ENCODE measurements around the gene LPP. TPM values are rescaled to one million over a fixed set of nuclear protein-coding genes. Genes with fewer than 3 reads are reported as not detected.

The LPP gene
- total RNA-seq, 1 experiment from 2014 or later, result 20.4 TPM

DNA sequence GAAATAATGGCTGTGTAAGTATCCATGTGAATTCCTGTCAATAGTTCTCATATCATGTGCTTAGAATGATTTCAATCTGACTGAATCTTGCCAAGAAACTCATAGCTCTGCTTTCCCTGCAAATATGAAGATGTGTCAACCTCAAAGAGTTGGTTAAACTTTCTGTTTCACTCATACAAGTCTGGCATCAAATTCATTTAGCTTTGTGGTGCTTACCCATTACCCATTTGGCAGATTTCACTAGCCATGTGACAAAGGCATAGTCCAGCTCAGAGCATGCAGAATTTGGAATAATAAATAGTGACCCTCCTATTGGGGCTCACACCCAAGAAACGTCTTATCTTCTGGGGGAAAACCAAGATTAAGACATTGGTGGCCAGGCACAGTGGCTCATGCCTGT, 761.2 kb downstream of the LPP start:
- Histone ChIP-seq H3K79me2 (ENCODE audit: low read length) (no peaks in the 10 kb centered on the region), H3K27ac (ENCODE audit: low read length) (no peak overlapping the region), H2AFZ (ENCODE audit: low read length) (no peak overlapping the region), H3K4me3 (ENCODE audit: low read length) (no peak overlapping the region), H3K9me3 (ENCODE audit: low read length) (no peaks in the 10 kb centered on the region), H3K4me1 (ENCODE audit: insufficient read depth, low read length) (no peaks in the 10 kb centered on the region), H4K20me1 (ENCODE audit: low read length) (no peaks in the 10 kb centered on the region), H3F3A (ENCODE audit: low read length, unreplicated experiment) (no peaks in the 10 kb centered on the region), H3K9me2 (replicated peaks; ENCODE audit: low read length) (no peaks in the 10 kb centered on the region), H3K9ac (ENCODE audit: low read length) (no peak overlapping the region), H3K4me2 (ENCODE audit: low read length) (no peak overlapping the region), H3K27me3 (ENCODE audit: low read length) (no peaks in the 10 kb centered on the region), H3K36me3 (ENCODE audit: low read depth, low read length) (no peaks in the 10 kb centered on the region)
- ATAC-seq (no peak), DNase-seq (no peak)
- CTCF ChIA-PET, result no interaction called here
- BruUV-seq (replicated peaks), result no TSS peak
- intact Hi-C loops (cut with micrococcal nuclease), result no loop called here
- TF ChIP-seq, protein P1, sequence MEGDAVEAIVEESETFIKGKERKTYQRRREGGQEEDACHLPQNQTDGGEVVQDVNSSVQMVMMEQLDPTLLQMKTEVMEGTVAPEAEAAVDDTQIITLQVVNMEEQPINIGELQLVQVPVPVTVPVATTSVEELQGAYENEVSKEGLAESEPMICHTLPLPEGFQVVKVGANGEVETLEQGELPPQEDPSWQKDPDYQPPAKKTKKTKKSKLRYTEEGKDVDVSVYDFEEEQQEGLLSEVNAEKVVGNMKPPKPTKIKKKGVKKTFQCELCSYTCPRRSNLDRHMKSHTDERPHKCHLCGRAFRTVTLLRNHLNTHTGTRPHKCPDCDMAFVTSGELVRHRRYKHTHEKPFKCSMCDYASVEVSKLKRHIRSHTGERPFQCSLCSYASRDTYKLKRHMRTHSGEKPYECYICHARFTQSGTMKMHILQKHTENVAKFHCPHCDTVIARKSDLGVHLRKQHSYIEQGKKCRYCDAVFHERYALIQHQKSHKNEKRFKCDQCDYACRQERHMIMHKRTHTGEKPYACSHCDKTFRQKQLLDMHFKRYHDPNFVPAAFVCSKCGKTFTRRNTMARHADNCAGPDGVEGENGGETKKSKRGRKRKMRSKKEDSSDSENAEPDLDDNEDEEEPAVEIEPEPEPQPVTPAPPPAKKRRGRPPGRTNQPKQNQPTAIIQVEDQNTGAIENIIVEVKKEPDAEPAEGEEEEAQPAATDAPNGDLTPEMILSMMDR (conservative IDR thresholded peaks at IDR 0.05; ENCODE audit: low read depth, low read length), result no peak
- no peak for TF ChIP-seq EZH2 (IDR thresholded peaks at IDR 0.05; ENCODE audit: low read length, unreplicated experiment)
- TF ChIP-seq EZH2phosphoT487 (IDR thresholded peaks at IDR 0.05; ENCODE audit: borderline replicate concordance, low read length), result no peak
- POLR2A ChIA-PET (ENCODE audit: unreplicated experiment), result no interaction called here

DNA sequence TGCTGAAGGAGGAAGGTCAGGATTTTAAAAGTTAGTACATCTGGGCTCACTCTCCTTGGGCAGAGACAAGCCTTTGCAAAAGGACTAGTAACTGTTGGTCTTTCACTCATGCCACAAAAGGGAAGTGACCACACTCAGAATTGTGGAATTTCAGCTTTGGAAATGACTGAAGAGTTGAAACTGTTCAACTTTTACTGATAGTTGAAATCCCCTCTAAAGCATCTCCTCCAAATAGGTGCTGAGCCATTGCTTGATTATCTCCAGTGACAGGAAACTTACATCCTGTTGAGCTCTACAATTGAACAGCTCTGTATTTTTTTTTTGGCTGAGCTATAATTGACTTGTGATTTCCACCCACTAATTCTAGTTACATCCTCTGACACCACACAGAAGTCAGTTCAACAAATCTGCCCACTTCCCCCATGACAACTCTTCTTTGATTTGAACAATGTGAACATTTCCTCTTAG, 763.0 kb downstream of the LPP start:
- H3K9ac ChIP-seq (ENCODE audit: low read length), result no peak overlapping the region
- no peaks in the 10 kb centered on the region for H3F3A ChIP-seq (ENCODE audit: low read length, unreplicated experiment)
- no peaks in the 10 kb centered on the region for H3K9me2 ChIP-seq (replicated peaks; ENCODE audit: low read length)
- no peak for ATAC-seq
- no peak for DNase-seq
- H3K4me3 ChIP-seq (ENCODE audit: low read length), result no peak overlapping the region
- no peaks in the 10 kb centered on the region for H3K27me3 ChIP-seq (ENCODE audit: low read length)
- no TSS peak for BruUV-seq (replicated peaks)
- H3K79me2 ChIP-seq (ENCODE audit: low read length), result no peaks in the 10 kb centered on the region
- no peaks in the 10 kb centered on the region for H3K9me3 ChIP-seq (ENCODE audit: low read length)
- no peak overlapping the region for H3K4me2 ChIP-seq (ENCODE audit: low read length)
- ChIA-PET CTCF (no interaction called here), POLR2A (ENCODE audit: unreplicated experiment) (no interaction called here)
- TF ChIP-seq EZH2phosphoT487 (IDR thresholded peaks at IDR 0.05; ENCODE audit: borderline replicate concordance, low read length) (no peak), EZH2 (IDR thresholded peaks at IDR 0.05; ENCODE audit: low read length, unreplicated experiment) (no peak)
- TF ChIP-seq, protein P1 (conservative IDR thresholded peaks at IDR 0.05; ENCODE audit: low read depth, low read length), result no peak
- intact Hi-C loops (cut with micrococcal nuclease), result no loop called here
- no peaks in the 10 kb centered on the region for H4K20me1 ChIP-seq (ENCODE audit: low read length)
- H3K36me3 ChIP-seq (ENCODE audit: low read depth, low read length), result no peaks in the 10 kb centered on the region
- H3K27ac ChIP-seq (ENCODE audit: low read length), result no peak overlapping the region
- H3K4me1 ChIP-seq (ENCODE audit: insufficient read depth, low read length), result no peaks in the 10 kb centered on the region
- no peak overlapping the region for H2AFZ ChIP-seq (ENCODE audit: low read length)

GRCh38 chr3:188918093-188918492, 764.1 kb downstream of the LPP start:
- H3K79me2 ChIP-seq (ENCODE audit: low read length), result no peaks in the 10 kb centered on the region
- no peaks in the 10 kb centered on the region for H3K27me3 ChIP-seq (ENCODE audit: low read length)
- intact Hi-C loops (cut with micrococcal nuclease), result no loop called here
- no peak overlapping the region for H3K4me3 ChIP-seq (ENCODE audit: low read length)
- no peaks in the 10 kb centered on the region for H3K36me3 ChIP-seq (ENCODE audit: low read depth, low read length)
- CTCF ChIA-PET, result no interaction called here
- H3K4me1 ChIP-seq (ENCODE audit: insufficient read depth, low read length), result no peaks in the 10 kb centered on the region
- no peak overlapping the region for H3K27ac ChIP-seq (ENCODE audit: low read length)
- no peaks in the 10 kb centered on the region for H4K20me1 ChIP-seq (ENCODE audit: low read length)
- no peak for ATAC-seq
- TF ChIP-seq EZH2phosphoT487 (IDR thresholded peaks at IDR 0.05; ENCODE audit: borderline replicate concordance, low read length) (no peak), EZH2 (IDR thresholded peaks at IDR 0.05; ENCODE audit: low read length, unreplicated experiment) (no peak)
- TF ChIP-seq, protein P1 (conservative IDR thresholded peaks at IDR 0.05; ENCODE audit: low read depth, low read length), result no peak
- POLR2A ChIA-PET (ENCODE audit: unreplicated experiment), result no interaction called here
- H3K9me2 ChIP-seq (replicated peaks; ENCODE audit: low read length), result no peaks in the 10 kb centered on the region
- DNase-seq, result no peak
- no peak overlapping the region for H2AFZ ChIP-seq (ENCODE audit: low read length)
- no peaks in the 10 kb centered on the region for H3F3A ChIP-seq (ENCODE audit: low read length, unreplicated experiment)
- no peak overlapping the region for H3K9ac ChIP-seq (ENCODE audit: low read length)
- no peak overlapping the region for H3K4me2 ChIP-seq (ENCODE audit: low read length)
- no peaks in the 10 kb centered on the region for H3K9me3 ChIP-seq (ENCODE audit: low read length)
- BruUV-seq (replicated peaks), result no TSS peak

All from PC-3 (cell line).